MCF 10A (cell line): ENCODE results near the gene FMNL1. TPM values are rescaled to one million over a fixed set of nuclear protein-coding genes. Genes with fewer than 3 reads are reported as not detected.

ENCODE experiments used
- BruUV-seq: library from RNA; stranded (reverse); fragments of 400-500 nt; replicated peaks from 2 replicates; lab custom pipeline; 2021; lab: Mats Ljungman, UMichigan
- CTCF ChIA-PET: fragments of 300-600 bp; sonication (Branson Sonifier 250); formaldehyde crosslinking; extraction: SDS; loops from one replicate; lab custom pipeline; 2021; ENCODE audit warnings: antibody characterized with exemption, inconsistent platforms; lab: Yijun Ruan, JAX
- POLR2A ChIA-PET: fragments of 300-600, 350-650 bp; sonication (Branson Sonifier 250); formaldehyde crosslinking; extraction: SDS; loops from one replicate; lab custom pipeline; 2020; ENCODE audit warnings: antibody characterized with exemption, inconsistent platforms; lab: Yijun Ruan, JAX
- DNase-seq: peaks from one replicate; pipeline ENCODE4 v3.0.0-alpha.2; 2018; ENCODE audit not compliant: unreplicated experiment
- H3K27ac Mint-ChIP-seq: one replicate; pipeline ENCODE4 v1.8.0; 2022; ENCODE audit warnings: mild to moderate bottlenecking, low read depth, mixed read lengths; ENCODE audit not compliant: unreplicated experiment
- H3K27me3 Mint-ChIP-seq: one replicate; pipeline ENCODE4 v1.8.0; 2022; ENCODE audit warnings: mixed read lengths; ENCODE audit not compliant: insufficient read depth, unreplicated experiment
- H3K36me3 Mint-ChIP-seq: one replicate; pipeline ENCODE4 v1.8.0; 2022; ENCODE audit warnings: mild to moderate bottlenecking, moderate library complexity, mixed read lengths; ENCODE audit not compliant: insufficient read depth, unreplicated experiment
- H3K4me1 Mint-ChIP-seq: one replicate; pipeline ENCODE4 v1.8.0; 2022; ENCODE audit warnings: mixed read lengths; ENCODE audit not compliant: insufficient read depth, unreplicated experiment
- H3K4me3 Mint-ChIP-seq: one replicate; pipeline ENCODE4 v1.8.0; 2022; ENCODE audit warnings: mild to moderate bottlenecking, moderate library complexity, mixed read lengths; ENCODE audit not compliant: unreplicated experiment
- H3K9me3 Mint-ChIP-seq: one replicate; pipeline ENCODE4 v1.8.0; 2022; ENCODE audit warnings: mixed read lengths; ENCODE audit not compliant: unreplicated experiment
- CTCF ChIP-seq: fragments of 200-600 bp; IDR thresholded peaks from one replicate; pipeline ENCODE4 v1.8.0; 2022; ENCODE audit warnings: antibody characterized with exemption, mild to moderate bottlenecking; ENCODE audit not compliant: unreplicated experiment
- intact Hi-C: fragments of 100-400 bp; cut with micrococcal nuclease; formaldehyde crosslinking; loops from 2 replicates; pipeline ENCODE4 v1.14.1; 2022
- total RNA-seq: library from RNA; stranded (reverse); gene quantifications from 2 replicates; pipeline ENCODE4 v1.2.3, GENCODE V29; 2022

FMNL1 gene
- total RNA-seq, 1 experiment from 2014 or later, result 28.1 TPM

DNA sequence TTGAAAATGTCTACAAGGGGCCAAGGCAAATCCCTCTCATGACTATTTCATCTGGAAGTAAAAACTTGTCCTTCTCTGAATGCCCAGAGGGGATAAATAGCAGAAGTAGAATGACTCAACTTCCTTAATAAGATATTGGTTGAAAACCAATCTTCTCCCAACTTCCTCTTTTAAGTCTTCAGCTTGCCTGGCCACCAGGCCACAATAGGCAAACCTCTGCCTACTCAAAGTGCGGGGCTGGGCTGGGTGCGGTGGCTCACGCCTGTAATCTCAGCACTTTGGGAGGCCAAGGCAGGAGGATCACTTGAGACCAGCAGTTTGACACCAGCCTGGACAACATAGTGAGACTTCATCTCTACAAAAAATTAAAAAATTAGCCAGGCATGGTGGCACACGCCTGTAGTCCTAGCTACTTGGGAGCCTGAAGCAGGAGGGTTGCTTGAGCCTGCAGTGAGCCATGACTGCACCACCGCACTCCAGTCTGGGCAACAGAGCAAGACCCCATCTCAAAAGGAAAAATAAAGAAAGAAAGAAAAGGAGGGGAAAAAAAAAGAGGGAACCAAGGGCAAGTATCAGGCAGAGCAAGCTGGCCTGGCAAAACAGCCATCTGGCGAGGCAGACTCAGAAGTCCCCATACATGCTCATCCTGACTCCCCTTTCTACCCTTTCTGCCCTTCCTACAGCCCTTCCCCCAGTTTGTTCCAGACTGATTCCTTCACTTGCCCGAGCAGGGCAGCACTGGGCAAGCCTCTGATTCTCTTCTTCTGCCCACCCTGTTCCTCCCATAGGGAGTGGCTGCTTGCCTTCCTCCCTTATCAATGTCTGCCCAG, 74.5 kb downstream of the FMNL1 start:
- no TSS peak for BruUV-seq
- no peaks in the 10 kb centered on the region for H3K27me3 Mint-ChIP-seq
- TF ChIP-seq CTCF, result no peak
- H3K27ac Mint-ChIP-seq, result peak overlapping the region; percentile 73
- peaks cover 67% of the 10 kb centered on the region for H3K4me1 Mint-ChIP-seq
- H3K9me3 Mint-ChIP-seq, result no peaks in the 10 kb centered on the region
- H3K36me3 Mint-ChIP-seq, result peaks cover 21% of the 10 kb centered on the region
- POLR2A ChIA-PET, result interaction anchor here (1.1 to 5.9 kb wide), 6 partner anchors 10 to 86 kb away, joined by 4 to 133 read pairs (median 40); partner anchors contain the start of gene MAP3K14
- peak; percentile 60 for DNase-seq
- H3K4me3 Mint-ChIP-seq, result no peak overlapping the region
- intact Hi-C loops, result no loop called here
- CTCF ChIA-PET, result interaction anchor here (0.7 to 4.9 kb wide), 4 partner anchors 10 to 19 kb away, joined by 3 to 40 read pairs (median 20); no protein-coding TSS in a partner anchor

DNA sequence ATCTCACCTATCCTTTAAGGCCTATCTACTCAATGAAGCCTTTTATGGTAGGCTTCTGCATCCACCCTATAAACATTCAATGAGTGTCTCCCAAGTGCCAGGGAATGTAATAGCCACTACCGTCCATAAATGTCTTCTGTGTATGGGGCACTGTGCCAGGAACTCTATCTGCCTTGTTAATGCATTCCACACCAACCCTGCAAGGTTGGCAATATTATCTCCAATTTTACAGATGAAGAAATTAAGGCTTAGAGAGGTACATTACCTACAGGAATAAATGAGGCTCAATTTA, 75.1 kb downstream of the FMNL1 start:
- POLR2A ChIA-PET, result interaction anchor here (2.2 to 5.9 kb wide), 4 partner anchors 10 to 75 kb away, joined by 9 to 133 read pairs (median 56); partner anchors contain the start of gene MAP3K14
- no peak for DNase-seq
- H3K36me3 Mint-ChIP-seq, result peaks cover 21% of the 10 kb centered on the region
- no peaks in the 10 kb centered on the region for H3K9me3 Mint-ChIP-seq
- no TSS peak for BruUV-seq
- H3K27me3 Mint-ChIP-seq, result no peaks in the 10 kb centered on the region
- TF ChIP-seq CTCF, result no peak
- no peak overlapping the region for H3K4me3 Mint-ChIP-seq
- H3K4me1 Mint-ChIP-seq, result peaks cover 67% of the 10 kb centered on the region
- H3K27ac Mint-ChIP-seq, result peak overlapping the region; percentile 73
- CTCF ChIA-PET, result interaction anchor here (4.7 kb wide), 1 partner anchor 15 kb away, joined by 34 read pairs; no protein-coding TSS in a partner anchor
- intact Hi-C loops, result no loop called here

Other genes starting within 250 kb of the FMNL1 start
- 23.1 and 23.3 TPM in 2 replicates for gene DCAKD, start 170.3 kb upstream of the FMNL1 start, total RNA-seq
- gene NMT1, start 160.6 kb upstream of the FMNL1 start, total RNA-seq, result 85.3 and 89.7 TPM in 2 replicates
- 54.5 and 69.7 TPM in 2 replicates for gene PLCD3, start 89.4 kb upstream of the FMNL1 start, total RNA-seq
- 7.2 and 7.8 TPM in 2 replicates for gene ACBD4, start 86.2 kb upstream of the FMNL1 start, total RNA-seq
- gene HEXIM1, start 73.4 kb upstream of the FMNL1 start, total RNA-seq, result 22.5 and 26.7 TPM in 2 replicates
- 5.1 and 7.7 TPM in 2 replicates for gene HEXIM2, start 60.0 kb upstream of the FMNL1 start, total RNA-seq
- not detected in 2 replicates for gene SPATA32, start 40.2 kb downstream of the FMNL1 start, total RNA-seq
- 5.3 and 9.2 TPM in 2 replicates for gene MAP3K14, start 95.1 kb downstream of the FMNL1 start, total RNA-seq
- 30.5 and 47.6 TPM in 2 replicates for gene ARHGAP27, start 211.0 kb downstream of the FMNL1 start, total RNA-seq